WTC11 (cell line): ENCODE measurements around the gene UBE2D2. TPM values are rescaled to one million over a fixed set of nuclear protein-coding genes. Genes with fewer than 3 reads are reported as not detected.
A peak's percentile ranks its signal among the peaks of the same experiment; 100 is the strongest.
"Not testable (repeated sequence)": the region's sequence is repeated elsewhere in the genome, so short reads cannot be mapped to it uniquely, and the experiment has no call there.

ENCODE experiments used
- ATAC-seq: fragments of 200-7000 bp; cut with Tn5 transposase; 2 replicates; pipeline ENCODE4 v1.10.0; 2021; ENCODE audit warnings: mild to moderate bottlenecking, moderate library complexity
- CTCF ChIA-PET: fragments of 300-600 bp; sonication (Branson Sonifier 250); formaldehyde crosslinking; loops from one replicate; lab custom pipeline; 2021; ENCODE audit warnings: antibody characterized with exemption; lab: Charles Lee
- POLR2A ChIA-PET: fragments of 350-600 bp; sonication (Branson Sonifier 250); formaldehyde crosslinking; loops from one replicate; lab custom pipeline; 2021; ENCODE audit warnings: antibody characterized with exemption; lab: Charles Lee
- DNase-seq: peaks from one replicate; pipeline ENCODE4 v3.0.0; 2021; ENCODE audit warnings: low spot score
- H3K27ac Mint-ChIP-seq: 2 replicates; pipeline ENCODE4 v1.8.0; 2021; ENCODE audit warnings: mixed read lengths
- H3K27me3 Mint-ChIP-seq: 2 replicates; pipeline ENCODE4 v1.8.0; 2021; ENCODE audit warnings: low read depth, mild to moderate bottlenecking, moderate library complexity, mixed read lengths
- H3K36me3 Mint-ChIP-seq: 2 replicates; pipeline ENCODE4 v1.8.0; 2021; ENCODE audit warnings: mixed read lengths
- H3K4me1 Mint-ChIP-seq: 2 replicates; pipeline ENCODE4 v1.8.0; 2022; ENCODE audit warnings: mixed read lengths
- H3K4me3 Mint-ChIP-seq: 2 replicates; pipeline ENCODE4 v1.8.0; 2021; ENCODE audit warnings: mild to moderate bottlenecking, moderate library complexity, mixed read lengths
- H3K9me3 Mint-ChIP-seq: 2 replicates; pipeline ENCODE4 v1.8.0; 2021; ENCODE audit warnings: mixed read lengths
- CREB1 ChIP-seq: sonication (generic); formaldehyde crosslinking; IDR thresholded peaks from 2 replicates; pipeline ENCODE4 v1.8.0; 2023; ENCODE audit warnings: mild to moderate bottlenecking, missing genetic modification reagents
- FOXK1 ChIP-seq: sonication (generic); formaldehyde crosslinking; IDR thresholded peaks from 2 replicates; pipeline ENCODE4 v1.8.0; 2022; ENCODE audit warnings: mild to moderate bottlenecking, moderate library complexity, missing genetic modification reagents
- FOXP4 ChIP-seq: sonication (generic); formaldehyde crosslinking; IDR thresholded peaks from 2 replicates; pipeline ENCODE4 v1.8.0; 2022; ENCODE audit warnings: mild to moderate bottlenecking, missing genetic modification reagents
- MXD4 ChIP-seq: fragments of 250-450 bp; sonication (Bioruptor Pico); IDR thresholded peaks from 2 replicates; pipeline ENCODE4 v1.8.0; 2021; ENCODE audit warnings: mild to moderate bottlenecking, moderate library complexity, borderline replicate concordance
- MYBL2 ChIP-seq: sonication (generic); formaldehyde crosslinking; IDR thresholded peaks from 2 replicates; pipeline ENCODE4 v1.8.1; 2023; ENCODE audit warnings: mild to moderate bottlenecking, moderate library complexity, missing genetic modification reagents
- PRRX2 ChIP-seq: fragments of 250-450 bp; sonication (Bioruptor Pico); IDR thresholded peaks from 2 replicates; pipeline ENCODE4 v1.8.0; 2021; ENCODE audit warnings: mild to moderate bottlenecking
- SOX15 ChIP-seq: fragments of 250-450 bp; sonication (Bioruptor Pico); IDR thresholded peaks from 2 replicates; pipeline ENCODE4 v1.9.0; 2021; ENCODE audit warnings: mild to moderate bottlenecking
- TEAD1 ChIP-seq: sonication (generic); formaldehyde crosslinking; IDR thresholded peaks from 2 replicates; pipeline ENCODE4 v1.8.0; 2022; ENCODE audit warnings: mild to moderate bottlenecking, missing genetic modification reagents
- ZNF396 ChIP-seq: fragments of 250-450 bp; sonication (Bioruptor Pico); IDR thresholded peaks from 2 replicates; pipeline ENCODE4 v1.8.0; 2021; ENCODE audit warnings: mild to moderate bottlenecking, moderate library complexity, borderline replicate concordance
- ZNF423 ChIP-seq: fragments of 250-450 bp; sonication (Bioruptor Pico); IDR thresholded peaks from 2 replicates; pipeline ENCODE4 v2.1.2; 2022; ENCODE audit warnings: mild to moderate bottlenecking, moderate library complexity
- total RNA-seq: library from RNA; stranded (reverse); gene quantifications from 3 replicates; pipeline ENCODE4 v1.2.3, GENCODE V29; 2021

The UBE2D2 gene
- total RNA-seq, 1 experiment from 2014 or later, result 183 TPM

DNA sequence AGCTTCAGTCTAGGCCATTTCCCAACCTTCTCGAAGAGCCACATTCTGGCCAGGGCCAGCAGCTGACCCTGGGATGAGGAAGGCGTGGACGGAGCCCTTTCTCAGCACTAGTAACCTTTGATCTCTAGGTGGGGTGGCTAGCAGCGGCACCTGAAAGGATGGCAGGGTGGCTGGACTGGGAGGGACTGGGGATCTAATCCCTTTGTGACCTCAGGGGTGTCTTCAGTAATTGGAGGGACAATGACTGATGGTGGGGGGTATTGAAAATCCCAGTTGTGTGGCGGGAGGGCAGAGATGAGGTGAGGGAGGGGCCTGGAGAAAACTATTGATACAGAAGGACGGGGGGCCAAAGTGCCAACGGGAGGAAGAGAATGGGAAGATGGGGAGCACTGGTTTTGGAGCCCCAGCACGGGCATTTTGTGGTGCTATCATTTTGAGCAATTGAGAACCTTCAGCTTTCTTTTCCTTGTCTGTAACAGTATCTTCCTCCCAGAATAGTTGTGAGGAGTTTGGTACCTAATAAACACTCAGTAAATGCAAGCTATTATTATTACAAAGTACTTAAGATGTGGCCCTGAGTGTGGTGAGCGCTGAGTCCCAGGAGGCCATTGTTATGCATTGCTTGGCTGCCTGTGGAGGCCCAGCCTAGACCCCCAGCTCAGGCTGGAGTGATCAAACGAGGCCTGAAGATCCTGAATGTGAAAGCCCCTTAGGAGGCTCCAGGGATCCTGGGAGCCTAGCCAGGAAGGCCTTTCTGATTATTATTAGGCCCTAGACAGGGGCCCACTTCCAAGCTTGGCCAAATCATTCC is 37.3 kb upstream of the UBE2D2 start (continued):
- peak; percentile 69; the same call in 1 of the 2 replicates for TF ChIP-seq FOXP4 (CRISPR knock-in tag)
- 0 out of 2 replicates have a peak, but pooled peaks have one; percentile 14 for TF ChIP-seq ZNF396 (CRISPR knock-in tag)

GRCh38 chr5:139524446-139524845 is 36.7 kb upstream of the UBE2D2 start:
- no peaks in the 10 kb centered on the region for H3K9me3 Mint-ChIP-seq
- H3K4me1 Mint-ChIP-seq, result peaks cover 73% of the 10 kb centered on the region
- POLR2A ChIA-PET, result interaction anchor here (0.5 to 2.2 kb wide), 3 partner anchors 10 to 47 kb away, joined by 3 to 12 read pairs (median 4); partner anchors contain the start of gene UBE2D2
- CTCF ChIA-PET, result interaction anchor here (0.9 to 2.6 kb wide), 10 partner anchors 11 to 241 kb away, joined by 3 to 14 read pairs (median 8); partner anchors contain the start of genes DNAJC18, STING1 and UBE2D2
- peaks cover 20% of the 10 kb centered on the region for H3K27me3 Mint-ChIP-seq
- H3K36me3 Mint-ChIP-seq, result no peaks in the 10 kb centered on the region
- TF ChIP-seq MXD4 (CRISPR knock-in tag) (no peak), PRRX2 (no peak), TEAD1 (0 out of 2 replicates have a peak, but pooled peaks have one; percentile 5)
- peak overlapping the region; percentile 51 for H3K4me3 Mint-ChIP-seq
- ATAC-seq, result peak; percentile 27
- no peak for DNase-seq
- H3K27ac Mint-ChIP-seq, result peak overlapping the region; percentile 77

- DNase-seq, result no peak
- CTCF ChIA-PET, result interaction anchor here (0.6 to 2.6 kb wide), 9 partner anchors 12 to 109 kb away, joined by 3 to 14 read pairs (median 8); partner anchors contain the start of genes DNAJC18, STING1 and UBE2D2
- Mint-ChIP-seq H3K27me3 (peaks cover 17% of the 10 kb centered on the region), H3K4me1 (peaks cover 71% of the 10 kb centered on the region), H3K4me3 (no peak overlapping the region; the same call in 1 of the 2 replicates), H3K36me3 (no peaks in the 10 kb centered on the region), H3K9me3 (no peaks in the 10 kb centered on the region), H3K27ac (no peak overlapping the region; the same call in 1 of the 2 replicates)
- no peak for ATAC-seq
- no peak for TF ChIP-seq FOXK1 (CRISPR knock-in tag)
- no peak for TF ChIP-seq SOX15
- TF ChIP-seq MYBL2 (CRISPR knock-in tag), result no peak
- TF ChIP-seq ZNF423 (CRISPR knock-in tag), result no peak
- TF ChIP-seq TEAD1, result no peak
- no peak for TF ChIP-seq CREB1
- POLR2A ChIA-PET, result interaction anchor here (0.5 to 2.2 kb wide), 3 partner anchors 10 to 46 kb away, joined by 3 to 12 read pairs (median 4); partner anchors contain the start of gene UBE2D2
Measured at GRCh38 chr5:139524940-139525585, 36.1 kb upstream of the UBE2D2 start.

DNA sequence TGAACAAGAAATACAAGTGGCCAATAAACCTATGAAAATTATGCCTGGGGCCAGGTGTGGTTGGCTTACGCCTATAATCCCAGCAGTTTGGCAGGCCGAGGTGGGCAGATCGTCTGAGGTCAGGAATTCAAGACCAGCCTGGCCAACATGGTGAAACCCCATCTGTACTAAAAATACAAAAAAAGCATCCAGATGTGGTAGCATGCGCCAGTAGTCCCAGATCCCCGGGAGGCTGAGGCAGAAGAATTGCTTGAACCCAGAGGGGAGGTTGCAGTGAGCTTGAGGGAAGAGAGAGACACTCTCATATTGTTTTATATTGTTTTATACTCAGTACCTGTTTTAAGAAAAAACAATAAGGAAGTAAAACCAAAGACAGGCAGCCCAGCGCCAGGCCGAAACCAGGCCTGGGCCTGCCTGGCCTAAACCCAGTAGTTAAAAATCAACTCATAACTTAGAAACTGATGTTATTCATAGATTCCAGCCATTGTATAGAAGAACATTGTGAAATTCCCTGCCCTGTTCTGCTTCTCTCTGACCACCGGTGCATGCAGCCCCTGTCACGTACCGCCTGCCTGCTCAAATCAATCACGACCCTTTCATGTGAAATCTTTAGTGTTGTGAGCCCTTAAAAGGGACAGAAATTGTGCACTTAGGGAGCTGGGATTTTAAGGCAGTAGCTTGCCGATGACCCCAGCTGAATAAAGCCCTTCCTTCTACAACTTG is 35.4 kb upstream of the UBE2D2 start:
- ATAC-seq, DNase-seq, POLR2A ChIA-PET, H3K9me3 Mint-ChIP-seq, H3K27ac Mint-ChIP-seq, H3K36me3 Mint-ChIP-seq: not testable (repeated sequence)
- peaks cover 71% of the 10 kb centered on the region for H3K4me1 Mint-ChIP-seq
- peak overlapping the region; percentile 33 for H3K4me3 Mint-ChIP-seq
- H3K27me3 Mint-ChIP-seq, result peaks cover 17% of the 10 kb centered on the region
- CTCF ChIA-PET, result interaction anchor here (1.5 kb wide), 1 partner anchor 49 kb away, joined by 8 read pairs; no protein-coding TSS in a partner anchor

- peak overlapping the region; percentile 33 for H3K4me3 Mint-ChIP-seq
- POLR2A ChIA-PET, H3K36me3 Mint-ChIP-seq, CTCF ChIA-PET, H3K9me3 Mint-ChIP-seq, H3K27ac Mint-ChIP-seq, ATAC-seq: not testable (repeated sequence)
- peaks cover 67% of the 10 kb centered on the region for H3K4me1 Mint-ChIP-seq
- DNase-seq, result peak; percentile 55
- peaks cover 14% of the 10 kb centered on the region for H3K27me3 Mint-ChIP-seq
Measured at GRCh38 chr5:139526309-139527089, 34.6 kb upstream of the UBE2D2 start.

DNA sequence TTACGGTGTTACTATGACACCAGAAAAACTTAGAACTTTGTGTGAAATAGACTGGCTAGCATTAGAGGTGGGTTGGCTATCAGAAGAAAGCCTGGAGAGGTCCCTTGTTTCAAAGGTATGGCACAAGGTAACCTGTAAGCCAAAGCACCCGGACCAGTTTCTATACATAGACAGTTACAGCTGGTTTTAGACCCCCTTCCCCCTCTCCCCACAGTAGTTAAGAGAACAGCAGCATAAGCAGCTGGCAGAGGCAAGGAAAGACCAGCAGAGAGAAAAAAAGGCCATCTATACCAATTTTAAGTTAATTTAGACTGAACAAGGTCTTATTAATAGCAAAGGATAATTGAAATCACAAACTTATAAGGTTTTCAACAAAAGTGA is 34.1 kb upstream of the UBE2D2 start:
- H3K36me3 Mint-ChIP-seq, H3K27ac Mint-ChIP-seq, POLR2A ChIA-PET, H3K4me3 Mint-ChIP-seq, ATAC-seq, H3K9me3 Mint-ChIP-seq, DNase-seq: not testable (repeated sequence)
- Mint-ChIP-seq H3K27me3 (peaks cover 13% of the 10 kb centered on the region), H3K4me1 (peaks cover 62% of the 10 kb centered on the region)
- CTCF ChIA-PET, result interaction anchor here (1.0 kb wide), 1 partner anchor 14 kb away, joined by 3 read pairs; no protein-coding TSS in a partner anchor

DNA sequence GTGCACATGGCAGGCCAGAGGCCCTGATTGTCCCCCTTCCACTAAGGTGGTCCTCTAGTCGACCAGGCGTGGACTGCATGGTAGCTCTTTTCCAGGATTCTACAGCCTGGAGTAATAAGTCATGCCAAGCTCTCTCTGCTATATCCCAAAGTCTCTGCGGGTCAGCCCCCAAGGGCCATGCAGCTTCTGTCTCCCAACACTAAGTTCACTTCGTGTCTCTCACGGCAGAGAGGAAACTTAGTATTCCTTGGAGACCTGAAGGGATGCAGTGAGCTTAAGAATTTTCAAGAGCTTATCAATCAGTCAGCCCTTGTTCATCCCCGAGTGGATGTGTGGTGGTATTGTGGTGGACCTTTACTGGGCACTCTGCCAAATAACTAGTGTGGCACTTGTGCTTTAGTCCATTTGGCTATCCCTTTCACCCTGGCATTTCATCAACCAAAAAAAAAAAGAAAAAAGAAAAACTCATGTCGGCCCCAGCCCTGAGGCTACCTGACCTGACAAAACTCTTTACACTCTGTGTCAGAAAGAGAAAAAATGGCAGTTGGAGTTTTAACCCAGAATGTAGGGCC is 33.2 kb upstream of the UBE2D2 start:
- DNase-seq, H3K27me3 Mint-ChIP-seq, H3K36me3 Mint-ChIP-seq, H3K27ac Mint-ChIP-seq, H3K9me3 Mint-ChIP-seq, ATAC-seq: not testable (repeated sequence)
- H3K4me3 Mint-ChIP-seq, result peak overlapping the region; percentile 33; the same call in 1 of the 2 replicates
- ChIA-PET POLR2A (interaction anchor here (0.6 kb wide), 1 partner anchor 45 kb away, joined by 5 read pairs; no protein-coding TSS in a partner anchor), CTCF (interaction anchor here (1.0 to 1.5 kb wide), 2 partner anchors 14 to 16 kb away, joined by 3 read pairs; no protein-coding TSS in a partner anchor)
- H3K4me1 Mint-ChIP-seq, result peaks cover 56% of the 10 kb centered on the region

DNA sequence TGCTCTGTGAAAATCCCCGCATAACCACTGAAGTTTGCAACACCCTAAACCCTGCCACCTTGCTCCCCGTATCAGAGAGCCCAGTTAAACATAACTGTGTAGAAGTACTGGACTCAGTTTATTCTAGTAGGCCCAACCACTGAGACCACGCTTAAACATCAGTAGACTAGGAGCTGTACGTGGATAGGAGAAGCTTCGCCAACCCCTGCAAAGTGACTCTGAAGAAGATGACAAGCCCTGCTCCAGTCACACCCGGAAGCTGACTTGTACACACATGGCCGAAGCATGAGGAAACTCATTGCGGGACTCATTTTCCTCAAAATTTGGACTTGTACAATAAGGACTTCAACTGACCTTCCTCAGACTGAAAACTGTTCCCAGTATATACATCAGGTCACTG is 32.4 kb upstream of the UBE2D2 start:
- H3K36me3 Mint-ChIP-seq, H3K4me3 Mint-ChIP-seq, H3K27me3 Mint-ChIP-seq, POLR2A ChIA-PET, H3K9me3 Mint-ChIP-seq, ATAC-seq, H3K27ac Mint-ChIP-seq, DNase-seq: not testable (repeated sequence)
- H3K4me1 Mint-ChIP-seq, result peaks cover 49% of the 10 kb centered on the region
- CTCF ChIA-PET, result interaction anchor here (1.5 kb wide), 1 partner anchor 15 kb away, joined by 3 read pairs; no protein-coding TSS in a partner anchor
